H1 (cell line): ENCODE data around the gene GLT8D2.

Source experiments
- CBX5 ChIP-seq: fragments of 300-800, 300-1000 bp; sonication (generic); IDR thresholded peaks from 2 replicates; pipeline ENCODE4 v1.7.1; 2016; ENCODE audit warnings: antibody characterized with exemption, low read length, low read depth
- CHD2 ChIP-seq: IDR thresholded peaks from 2 replicates; pipeline ENCODE4 v1.6.1; 2012; ENCODE audit warnings: low read length, improper control_type of control experiment
- EP300 ChIP-seq, 2 experiments: IDR thresholded peaks; 1 replicate in 1 of 2; 2 replicates in 1 of 2; pipeline ENCODE4 v1.6.1; 2011 to 2012; ENCODE audit warnings: low read depth in 2 of 2, low read length in 2 of 2, mild to moderate bottlenecking in 2 of 2, borderline replicate concordance in 1 of 2, inconsistent platforms in 1 of 2, moderate library complexity in 1 of 2
- EZH2 ChIP-seq: fragments of 200-600 bp; sonication (generic); IDR thresholded peaks from 2 replicates; pipeline ENCODE4 v1.7.1; 2012; ENCODE audit warnings: low read depth, mild to moderate bottlenecking, moderate library complexity, low read length, inconsistent platforms; ENCODE audit not compliant: severe bottlenecking
- HDAC6 ChIP-seq: IDR thresholded peaks from one replicate; pipeline ENCODE4 v1.7.1; 2012; ENCODE audit warnings: low read depth, mild to moderate bottlenecking, inconsistent platforms, low read length, moderate library complexity
- JUN ChIP-seq: IDR thresholded peaks from 2 replicates; pipeline ENCODE4 v1.6.1; 2011; ENCODE audit warnings: low read depth, mild to moderate bottlenecking, improper control_type of control experiment, low read length
- POLR2A ChIP-seq, 2 experiments: IDR thresholded peaks; 1 replicate in 1 of 2; 2 replicates in 1 of 2; pipeline ENCODE4 v1.6.1; 2011; ENCODE audit warnings: low read depth in 2 of 2, low read length in 2 of 2, mild to moderate bottlenecking in 2 of 2; ENCODE audit errors: control extremely low read depth in 1 of 2
- RAD21 ChIP-seq, 2 experiments: IDR thresholded peaks in 1 of 2; conservative IDR thresholded peaks in 1 of 2; 2 replicates each; pipeline ENCODE4 v1.6.1; 2011; ENCODE audit warnings: low read depth in 2 of 2, low read length in 2 of 2, improper control_type of control experiment in 1 of 2, inconsistent platforms in 1 of 2, mild to moderate bottlenecking in 1 of 2, moderate library complexity in 1 of 2
- SIX5 ChIP-seq: IDR thresholded peaks from 2 replicates; pipeline ENCODE4 v1.6.1; 2011; ENCODE audit warnings: mild to moderate bottlenecking, low read depth, low read length
- TAF7 ChIP-seq: optimal IDR thresholded peaks from 2 replicates; pipeline ENCODE3; 2011; ENCODE audit warnings: low read depth, mild to moderate bottlenecking, inconsistent platforms, low read length, moderate library complexity, borderline replicate concordance
- TF ChIP-seq, protein P1 (sequence below), 3 experiments: IDR thresholded peaks; 1 replicate in 2 of 3; 2 replicates in 1 of 3; pipeline versions ENCODE4 v1.5.1 to v1.6.1; 2011; ENCODE audit warnings: low read length in 3 of 3, mild to moderate bottlenecking in 3 of 3, inconsistent platforms in 2 of 3, low read depth in 1 of 3, moderate library complexity in 1 of 3; ENCODE audit not compliant: insufficient read depth in 1 of 3; ENCODE audit errors: control extremely low read depth in 1 of 3
- TF ChIP-seq, protein P2 (sequence below): IDR thresholded peaks from 2 replicates; pipeline ENCODE4 v1.6.1; 2011; ENCODE audit warnings: low read length, improper control_type of control experiment

DNA sequence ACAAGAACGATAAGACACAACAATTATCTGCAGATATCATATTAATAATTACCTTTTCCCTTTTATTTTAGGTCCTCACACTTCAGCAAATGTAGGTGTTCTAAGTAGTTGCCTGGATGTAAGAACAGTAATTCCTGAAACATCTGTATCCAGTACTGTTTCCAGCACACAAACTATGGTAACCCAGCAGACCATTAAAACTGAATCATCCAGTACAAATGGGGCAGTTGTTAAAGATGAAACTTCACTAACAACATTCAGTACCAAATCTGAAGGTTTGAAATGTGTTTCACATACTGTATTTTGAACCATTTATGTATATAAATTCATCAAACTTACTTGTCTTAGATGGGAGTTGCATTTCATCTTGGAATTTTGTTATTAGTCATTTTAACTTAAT, 45.3 kb upstream of the GLT8D2 start:
- TF ChIP-seq CBX5, result no peak
- TF ChIP-seq, protein P1, sequence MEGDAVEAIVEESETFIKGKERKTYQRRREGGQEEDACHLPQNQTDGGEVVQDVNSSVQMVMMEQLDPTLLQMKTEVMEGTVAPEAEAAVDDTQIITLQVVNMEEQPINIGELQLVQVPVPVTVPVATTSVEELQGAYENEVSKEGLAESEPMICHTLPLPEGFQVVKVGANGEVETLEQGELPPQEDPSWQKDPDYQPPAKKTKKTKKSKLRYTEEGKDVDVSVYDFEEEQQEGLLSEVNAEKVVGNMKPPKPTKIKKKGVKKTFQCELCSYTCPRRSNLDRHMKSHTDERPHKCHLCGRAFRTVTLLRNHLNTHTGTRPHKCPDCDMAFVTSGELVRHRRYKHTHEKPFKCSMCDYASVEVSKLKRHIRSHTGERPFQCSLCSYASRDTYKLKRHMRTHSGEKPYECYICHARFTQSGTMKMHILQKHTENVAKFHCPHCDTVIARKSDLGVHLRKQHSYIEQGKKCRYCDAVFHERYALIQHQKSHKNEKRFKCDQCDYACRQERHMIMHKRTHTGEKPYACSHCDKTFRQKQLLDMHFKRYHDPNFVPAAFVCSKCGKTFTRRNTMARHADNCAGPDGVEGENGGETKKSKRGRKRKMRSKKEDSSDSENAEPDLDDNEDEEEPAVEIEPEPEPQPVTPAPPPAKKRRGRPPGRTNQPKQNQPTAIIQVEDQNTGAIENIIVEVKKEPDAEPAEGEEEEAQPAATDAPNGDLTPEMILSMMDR (IDR thresholded peaks at IDR 0.05; ENCODE audit: control extremely low read depth in 1 of 3, insufficient read depth in 1 of 3, low read depth in 1 of 3, low read length in 3 of 3), result no peak
- no peak for TF ChIP-seq POLR2A (IDR thresholded peaks at IDR 0.05; ENCODE audit: control extremely low read depth in 1 of 2, low read depth in 2 of 2, low read length in 2 of 2)
- TF ChIP-seq, protein P2, sequence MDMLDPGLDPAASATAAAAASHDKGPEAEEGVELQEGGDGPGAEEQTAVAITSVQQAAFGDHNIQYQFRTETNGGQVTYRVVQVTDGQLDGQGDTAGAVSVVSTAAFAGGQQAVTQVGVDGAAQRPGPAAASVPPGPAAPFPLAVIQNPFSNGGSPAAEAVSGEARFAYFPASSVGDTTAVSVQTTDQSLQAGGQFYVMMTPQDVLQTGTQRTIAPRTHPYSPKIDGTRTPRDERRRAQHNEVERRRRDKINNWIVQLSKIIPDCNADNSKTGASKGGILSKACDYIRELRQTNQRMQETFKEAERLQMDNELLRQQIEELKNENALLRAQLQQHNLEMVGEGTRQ, result no peak
- no peak for TF ChIP-seq CHD2
- TF ChIP-seq HDAC6, result no peak
- no peak for TF ChIP-seq TAF7
- no peak for TF ChIP-seq JUN
- TF ChIP-seq RAD21 (IDR thresholded peaks at IDR 0.05 in 1 of 2, conservative IDR thresholded peaks at IDR 0.05 in 1 of 2; ENCODE audit: low read depth in 2 of 2, low read length in 2 of 2), result no peak
- TF ChIP-seq SIX5, result no peak
- no peak for TF ChIP-seq EP300 (IDR thresholded peaks at IDR 0.05; ENCODE audit: borderline replicate concordance in 1 of 2, low read depth in 2 of 2, low read length in 2 of 2)
- no peak for TF ChIP-seq EZH2
